Mesodermal cell (in vitro differentiated cells): Measurements from ENCODE around the gene TRIM52.
"Not testable (repeated sequence)": the region's sequence is repeated elsewhere in the genome, so short reads cannot be mapped to it uniquely, and the experiment has no call there.

Source experiments
- H3K27ac ChIP-seq: 2 replicates; pipeline ENCODE4 v1.7.0; 2013; ENCODE audit warnings: mild to moderate bottlenecking, low read depth, low read length, moderate library complexity; ENCODE audit not compliant: severe bottlenecking
- H3K36me3 ChIP-seq: 2 replicates; pipeline ENCODE4 v1.7.1; 2013; ENCODE audit warnings: mild to moderate bottlenecking, low read length, moderate library complexity; ENCODE audit not compliant: control insufficient read depth, insufficient read depth
- H3K4me1 ChIP-seq: one replicate; pipeline ENCODE4 v1.7.1; 2013; ENCODE audit warnings: mild to moderate bottlenecking, low read length; ENCODE audit not compliant: insufficient read depth, control insufficient read depth, poor library complexity, severe bottlenecking
- H3K4me3 ChIP-seq: 2 replicates; pipeline ENCODE4 v1.7.0; 2013; ENCODE audit warnings: low read length, control low read depth, mild to moderate bottlenecking; ENCODE audit not compliant: insufficient read depth, poor library complexity, severe bottlenecking; ENCODE audit errors: extremely low read depth
- H3K9me3 ChIP-seq: 2 replicates; pipeline ENCODE4 v1.7.1; 2013; ENCODE audit warnings: mild to moderate bottlenecking, low read length, moderate library complexity; ENCODE audit not compliant: control insufficient read depth
- WGBS, 2 experiments: methylation state at CpG; one replicate each; pipeline ENCODE4 v1.1.5; 2013; ENCODE audit warnings: missing lambda C conversion rate in 2 of 2; ENCODE audit not compliant: insufficient coverage in 2 of 2; 5-methylcytosine and 5-hydroxymethylcytosine counted together

TRIM52 gene

DNA sequence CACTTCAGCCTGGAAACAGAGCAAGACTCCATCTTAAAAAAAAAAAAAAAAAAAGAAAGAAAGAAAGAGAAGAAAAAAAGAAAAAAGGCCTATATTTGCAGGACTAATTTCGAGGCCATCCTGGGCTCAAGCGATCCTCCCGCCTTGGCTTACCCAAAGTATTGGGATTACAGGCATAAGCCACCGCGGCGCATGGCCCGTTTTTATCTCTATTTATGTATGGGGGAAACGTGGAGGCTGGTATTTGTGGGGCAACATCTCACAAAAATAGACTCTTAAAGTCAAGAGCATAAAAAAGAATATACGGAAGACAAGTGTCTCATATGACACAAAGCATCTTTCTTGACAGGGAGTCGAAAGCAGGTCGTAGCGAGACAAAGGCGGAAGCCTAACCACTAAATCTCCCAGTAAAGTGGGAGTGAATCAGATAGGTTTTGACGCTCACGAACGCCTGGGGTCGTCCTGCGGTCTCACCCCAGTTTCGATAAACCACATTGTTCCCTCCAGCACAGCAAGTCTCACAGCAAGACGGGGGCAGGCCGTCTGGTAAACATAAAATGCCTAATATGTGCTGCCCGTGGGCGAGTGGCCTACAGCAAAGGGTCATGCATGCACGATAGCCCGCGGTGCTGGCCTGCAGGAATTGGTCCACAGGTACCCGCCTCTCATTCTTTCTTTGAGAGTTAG is 39.7 kb downstream of the TRIM52 start:
- H3K27ac ChIP-seq = peak overlapping the region; percentile 97
- H3K9me3 ChIP-seq = no peaks in the 10 kb centered on the region
- peak overlapping the region; percentile 73 for H3K4me3 ChIP-seq
- 75 to 76% methylated on average over 15 to 24 of the region's 27 CpGs for WGBS, 2 experiments
- H3K36me3 ChIP-seq = peaks cover 11% of the 10 kb centered on the region
- no peaks in the 10 kb centered on the region for H3K4me1 ChIP-seq

- Histone ChIP-seq H3K36me3 (peaks cover 6% of the 10 kb centered on the region), H3K4me1 (no peaks in the 10 kb centered on the region), H3K27ac (no peak overlapping the region), H3K9me3 (no peaks in the 10 kb centered on the region), H3K4me3 (no peak overlapping the region)
- WGBS, 2 experiments = 97 to 100% methylated on average over 4 to 6 of the region's 10 CpGs
Measured at GRCh38 chr5:181220178-181220515, 40.8 kb downstream of the TRIM52 start.

- H3K36me3 ChIP-seq = no peaks in the 10 kb centered on the region
- H3K9me3 ChIP-seq = no peaks in the 10 kb centered on the region
- H3K4me3 ChIP-seq = no peak overlapping the region
- H3K4me1 ChIP-seq = no peaks in the 10 kb centered on the region
- H3K27ac ChIP-seq = no peak overlapping the region
- WGBS, 2 experiments = 94 to 97% methylated on average over 47 to 48 of the region's 49 CpGs
Measured at GRCh38 chr5:181219262-181220177, 41.4 kb downstream of the TRIM52 start.

GRCh38 chr5:181218795-181219124 is 42.2 kb downstream of the TRIM52 start:
- no peaks in the 10 kb centered on the region for H3K4me1 ChIP-seq
- WGBS, 2 experiments = 45 to 50% methylated on average over 4 of the region's 10 CpGs
- peak overlapping the region; percentile 44 for H3K4me3 ChIP-seq
- H3K27ac ChIP-seq = no peak overlapping the region
- no peaks in the 10 kb centered on the region for H3K9me3 ChIP-seq
- H3K36me3 ChIP-seq = no peaks in the 10 kb centered on the region

DNA sequence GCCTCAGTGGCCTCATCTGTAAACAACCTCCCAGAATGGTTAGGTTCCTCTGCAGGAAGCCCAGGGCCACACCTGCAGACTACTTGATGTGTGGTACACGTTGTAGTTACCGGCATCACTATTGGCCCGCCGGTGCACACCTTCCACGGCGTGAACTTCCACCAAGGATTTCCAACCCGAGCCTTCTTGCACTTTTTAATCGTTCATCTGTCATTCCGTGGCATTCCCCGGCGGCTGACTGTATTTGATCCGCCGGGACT is 43.2 kb downstream of the TRIM52 start:
- peak overlapping the region; percentile 1 for H3K27ac ChIP-seq
- H3K4me3 ChIP-seq = peak overlapping the region; percentile 44
- 7 to 14% methylated on average over 8 to 13 of the region's 13 CpGs for WGBS, 2 experiments
- no peaks in the 10 kb centered on the region for H3K4me1 ChIP-seq
- H3K9me3 ChIP-seq = no peaks in the 10 kb centered on the region
- no peaks in the 10 kb centered on the region for H3K36me3 ChIP-seq

GRCh38 chr5:181217111-181217802 is 43.7 kb downstream of the TRIM52 start:
- H3K9me3 ChIP-seq = no peaks in the 10 kb centered on the region
- H3K4me3 ChIP-seq = peak overlapping the region; percentile 44
- H3K4me1 ChIP-seq = no peaks in the 10 kb centered on the region
- H3K36me3 ChIP-seq = no peaks in the 10 kb centered on the region
- 1 to 3% methylated on average over 43 to 45 of the region's 46 CpGs for WGBS, 2 experiments
- H3K27ac ChIP-seq = peak overlapping the region; percentile 13

DNA sequence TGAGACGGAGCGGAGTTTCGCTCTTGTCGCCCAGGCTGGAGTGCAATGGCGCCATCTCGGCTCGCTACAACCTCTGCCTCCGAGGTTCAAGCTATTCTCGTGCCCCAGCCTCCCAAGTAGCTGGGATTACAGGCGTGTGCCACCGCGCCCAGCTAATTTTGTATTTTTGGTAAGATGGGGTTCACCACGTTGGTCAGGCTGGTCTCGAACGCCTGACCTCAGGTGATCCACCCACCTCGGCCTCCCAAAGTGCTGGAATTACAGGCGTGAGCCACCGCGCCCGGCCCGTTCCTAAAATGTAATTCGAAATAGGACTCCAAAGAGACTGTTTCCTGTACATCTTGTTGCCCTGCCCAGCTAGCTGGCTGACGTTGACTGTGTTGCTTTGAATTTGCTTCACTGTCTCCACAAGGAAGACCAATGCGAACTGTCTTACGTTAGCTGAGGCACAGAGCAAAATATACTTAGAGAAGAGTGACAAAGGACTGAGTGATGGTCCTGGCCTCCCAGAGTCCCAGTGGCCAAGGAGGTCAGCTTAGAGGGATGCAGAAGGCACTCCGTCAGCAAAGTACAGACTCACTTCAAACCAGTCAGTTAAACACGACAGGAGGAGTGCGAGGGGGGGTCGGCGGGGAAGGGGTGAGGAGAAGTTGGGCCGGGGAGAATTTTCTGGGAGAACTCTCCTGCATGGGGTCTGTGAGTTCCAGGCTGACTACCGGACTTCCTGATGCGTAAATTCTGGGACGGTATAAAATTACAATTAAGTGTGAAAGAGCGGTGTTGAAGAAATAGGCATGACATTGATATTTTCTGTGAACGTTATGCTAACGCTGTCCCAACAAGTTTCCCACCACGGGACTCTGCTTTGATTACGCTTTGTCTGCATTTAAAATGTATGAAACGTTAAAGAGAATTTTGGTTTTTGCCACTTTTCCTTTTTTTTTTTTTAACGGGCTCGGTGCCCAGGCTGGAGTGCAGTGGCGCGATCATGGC is 44.6 kb downstream of the TRIM52 start:
- Histone ChIP-seq H3K4me1 (no peaks in the 10 kb centered on the region), H3K27ac (no peak overlapping the region), H3K36me3 (no peaks in the 10 kb centered on the region), H3K4me3 (peak overlapping the region; percentile 44), H3K9me3 (no peaks in the 10 kb centered on the region)
- 66 to 67% methylated on average over 34 to 39 of the region's 44 CpGs for WGBS, 2 experiments

- not testable (repeated sequence) for H3K36me3 ChIP-seq, H3K27ac ChIP-seq, H3K4me3 ChIP-seq, H3K4me1 ChIP-seq, H3K9me3 ChIP-seq
- 85 to 96% methylated on average over 5 to 9 of the region's 10 CpGs for WGBS, 2 experiments
Measured at GRCh38 chr5:181214249-181214648, 46.7 kb downstream of the TRIM52 start.

DNA sequence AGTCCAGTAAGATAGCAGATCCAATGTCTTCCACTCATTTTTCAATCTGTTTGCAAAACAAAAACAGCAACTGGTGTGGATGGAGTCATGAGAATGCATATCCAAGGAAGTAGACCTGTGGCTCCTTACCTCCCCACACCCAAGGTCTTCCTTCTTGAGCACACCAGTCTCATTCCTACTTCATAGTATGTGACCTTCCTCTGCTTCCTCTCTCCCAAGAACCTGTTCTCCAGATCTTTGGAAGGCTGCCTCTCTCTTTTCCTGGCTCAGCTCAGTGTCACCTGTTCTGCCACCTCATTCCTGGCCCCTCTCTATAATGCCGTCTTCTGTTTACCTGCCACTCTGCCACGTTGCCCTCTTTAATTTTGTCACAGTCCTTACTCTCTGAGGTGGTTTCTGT is 48.0 kb downstream of the TRIM52 start:
- H3K27ac ChIP-seq = no peak overlapping the region
- H3K4me1 ChIP-seq = no peaks in the 10 kb centered on the region
- no peaks in the 10 kb centered on the region for H3K9me3 ChIP-seq
- no peaks in the 10 kb centered on the region for H3K36me3 ChIP-seq
- H3K4me3 ChIP-seq = no peak overlapping the region
- WGBS, 2 experiments = no CpG with 5 or more reads among the region's 2 CpGs

DNA sequence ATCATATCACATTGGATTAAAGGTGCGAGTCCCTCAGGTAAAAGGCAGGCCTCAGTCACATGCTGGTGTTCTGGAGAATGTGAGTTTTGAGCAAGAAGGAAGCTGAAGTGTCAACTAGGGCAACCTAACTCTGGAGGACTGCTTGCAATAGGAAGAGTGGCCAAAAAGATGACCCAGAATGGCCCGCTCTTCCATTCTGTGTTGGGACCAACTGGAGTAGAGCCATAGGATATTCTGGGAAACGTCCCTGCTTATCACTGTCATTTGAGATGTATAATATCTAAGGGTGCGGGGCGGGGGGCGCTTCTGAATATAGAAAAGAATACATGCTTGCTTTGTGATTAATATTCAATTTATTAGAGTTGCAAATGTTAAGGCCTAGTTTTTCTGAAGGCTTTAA is 48.9 kb downstream of the TRIM52 start:
- Histone ChIP-seq H3K36me3 (no peaks in the 10 kb centered on the region), H3K27ac (no peak overlapping the region)
- 88 to 98% methylated on average over 2 to 6 of the region's 6 CpGs for WGBS, 2 experiments

More for the DNA sequence above, 48.9 kb downstream of the TRIM52 start:
- no peaks in the 10 kb centered on the region for H3K4me1 ChIP-seq
- H3K4me3 ChIP-seq = no peak overlapping the region
- no peaks in the 10 kb centered on the region for H3K9me3 ChIP-seq
